A549 (cell line): ENCODE data around the gene HOXC10. TPM values are rescaled to one million over a fixed set of nuclear protein-coding genes. Genes with fewer than 3 reads are reported as not detected.

Experiments used
- ATAC-seq, 2 experiments: fragments of 200-7000 bp in 1 of 2; fragments of >200 bp in 1 of 2; cut with Nextera tagmentation in 1 of 2; cut with Tn5 transposase in 1 of 2; 3 replicates each; pipeline versions ENCODE4 v1.8.0 to v1.9.1; 2018 to 2020; ENCODE audit warnings: mild to moderate bottlenecking in 1 of 2, moderate library complexity in 1 of 2
- CTCF ChIA-PET: fragments of 300-600 bp; sonication (Branson Sonifier 250); formaldehyde crosslinking; extraction: SDS; loops from one replicate; lab custom pipeline; 2021; ENCODE audit warnings: antibody characterized with exemption, inconsistent platforms; lab: Yijun Ruan, JAX
- POLR2A ChIA-PET: fragments of 350-600 bp; formaldehyde crosslinking; extraction: SDS; loops from one replicate; lab custom pipeline; 2021; ENCODE audit warnings: antibody characterized with exemption, inconsistent platforms; lab: Yijun Ruan, JAX
- DNase-seq, 2 experiments: peaks; one replicate each; pipeline versions ENCODE4 v3.0.0 to v3.0.0-alpha.2; 2011 to 2016; ENCODE audit warnings: low read depth in 1 of 2, low spot score in 1 of 2
- FAIRE-seq: peaks from 2 replicates; lab custom pipeline; 2011; peaks lifted over from hg19 to GRCh38; lab: Jason Lieb, UNC
- H3K27ac ChIP-seq, 2 experiments: fragments of >200 bp; sonication (Bioruptor Twin); formaldehyde crosslinking; 3 replicates each; pipeline ENCODE4 v1.5.1; 2016 to 2017
- H3K4me1 ChIP-seq: fragments of >200 bp; sonication (Bioruptor Twin); formaldehyde crosslinking; 3 replicates; pipeline ENCODE4 v1.6.1; 2016
- H3K4me2 ChIP-seq: fragments of >200 bp; sonication (Bioruptor Twin); formaldehyde crosslinking; 3 replicates; pipeline ENCODE4 v1.6.1; 2016
- H3K4me3 ChIP-seq: fragments of >200 bp; sonication (Bioruptor Twin); formaldehyde crosslinking; 3 replicates; pipeline ENCODE4 v1.5.1; 2016
- H3K9me3 ChIP-seq: fragments of >200 bp; sonication (Bioruptor Twin); formaldehyde crosslinking; 3 replicates; pipeline ENCODE4 v1.6.1; 2016
- CEBPB ChIP-seq, 2 experiments: fragments of >200 bp in 1 of 2; sonication (Bioruptor Twin) in 1 of 2; formaldehyde crosslinking in 1 of 2; IDR thresholded peaks; 2 replicates each; pipeline ENCODE4 v1.6.1; 2012 to 2016
- CHD2 ChIP-seq: fragments of 150-350 bp; IDR thresholded peaks from 2 replicates; pipeline ENCODE4 v1.6.1; 2014; ENCODE audit warnings: low read length; ENCODE audit not compliant: partially characterized antibody
- EHMT2 ChIP-seq: fragments of 200-600 bp; sonication (generic); IDR thresholded peaks from 2 replicates; pipeline ENCODE4 v1.6.1; 2016; ENCODE audit warnings: antibody characterized with exemption, low read depth, mild to moderate bottlenecking, moderate library complexity
- ESRRA ChIP-seq: fragments of 150-350 bp; IDR thresholded peaks from 2 replicates; pipeline ENCODE4 v1.6.1; 2014; ENCODE audit warnings: mild to moderate bottlenecking, low read length, borderline replicate concordance
- HOXB13 ChIP-seq: fragments of 250-450 bp; sonication (Bioruptor Pico); IDR thresholded peaks from 2 replicates; pipeline ENCODE4 v1.5.0; 2020; ENCODE audit warnings: low read depth, mild to moderate bottlenecking, moderate library complexity
- HOXB5 ChIP-seq: fragments of 250-450 bp; sonication (Bioruptor Pico); IDR thresholded peaks from 2 replicates; pipeline ENCODE4 v1.5.0; 2020; ENCODE audit warnings: mild to moderate bottlenecking, moderate library complexity
- MAZ ChIP-seq: fragments of 150-350 bp; IDR thresholded peaks from 2 replicates; pipeline ENCODE4 v1.6.1; 2014; ENCODE audit warnings: antibody characterized with exemption, low read depth, low read length, borderline replicate concordance
- NPAS2 ChIP-seq: fragments of 250-450 bp; sonication (Bioruptor Pico); IDR thresholded peaks from 2 replicates; pipeline ENCODE4 v1.8.0; 2022; ENCODE audit warnings: mild to moderate bottlenecking, moderate library complexity, borderline replicate concordance
- NR3C1 ChIP-seq: fragments of >200 bp; sonication (Bioruptor Twin); formaldehyde crosslinking; IDR thresholded peaks from 3 replicates; pipeline ENCODE4 v1.6.1; 2017
- POLR2A ChIP-seq: IDR thresholded peaks from 2 replicates; pipeline ENCODE4 v1.6.1; 2012; ENCODE audit warnings: mild to moderate bottlenecking, low read length
- RAD21 ChIP-seq, 2 experiments: fragments of >200 bp in 1 of 2; sonication (Bioruptor Twin) in 1 of 2; formaldehyde crosslinking in 1 of 2; IDR thresholded peaks in 1 of 2; conservative IDR thresholded peaks in 1 of 2; 2 replicates in 1 of 2; 3 replicates in 1 of 2; pipeline ENCODE4 v1.6.1; 2012 to 2018; ENCODE audit warnings: inconsistent platforms in 1 of 2
- ZC3H11A ChIP-seq: fragments of 450-650 bp; IDR thresholded peaks from 2 replicates; pipeline ENCODE4 v1.6.1; 2014; ENCODE audit warnings: antibody characterized with exemption, mild to moderate bottlenecking
- ZNF302 ChIP-seq: fragments of 250-450 bp; sonication (Bioruptor Pico); IDR thresholded peaks from 2 replicates; pipeline ENCODE4 v1.9.0; 2021; ENCODE audit warnings: inconsistent platforms, mild to moderate bottlenecking, moderate library complexity
- WGBS: methylation state at CpG from one replicate; pipeline ENCODE4 v1.1.6; 2017; ENCODE audit errors: missing lambda C conversion rate; 5-methylcytosine and 5-hydroxymethylcytosine counted together
- polyA plus RNA-seq, 4 experiments: library from polyadenylated mRNA; depleted of rRNA in 3 of 4; stranded (reverse); fragments of >200 nt; fragmentation: RNase III in 1 of 4; extraction: RNeasy Plus Mini Kit Qiagen cat#74134 plus additional on column Dnase treatment in 1 of 4; gene quantifications; 2 replicates in 3 of 4; 3 replicates in 1 of 4; pipeline ENCODE4 v1.2.3, GENCODE V29; 2011 to 2017
- TF ChIP-seq, protein P1 (sequence below): fragments of 150-350 bp; IDR thresholded peaks from 2 replicates; pipeline ENCODE4 v1.6.1; 2014; ENCODE audit warnings: low read depth, mild to moderate bottlenecking, low read length
- TF ChIP-seq, protein P2 (sequence below): fragments of >200 bp; sonication (Bioruptor Twin); formaldehyde crosslinking; IDR thresholded peaks from 3 replicates; pipeline ENCODE4 v1.6.1; 2016
- TF ChIP-seq, protein P3 (sequence below): IDR thresholded peaks from 2 replicates; pipeline ENCODE4 v1.6.1; 2012; ENCODE audit warnings: low read depth, borderline replicate concordance
- TF ChIP-seq, protein P4 (sequence below): fragments of 450-650 bp; IDR thresholded peaks from 2 replicates; pipeline ENCODE4 v1.6.1; 2014; ENCODE audit warnings: antibody characterized with exemption
- TF ChIP-seq, protein P5 (sequence below): fragments of >200 bp; sonication (Bioruptor Twin); formaldehyde crosslinking; IDR thresholded peaks from 3 replicates; pipeline ENCODE4 v1.5.1; 2016
- TF ChIP-seq, protein P6 (sequence below): fragments of 250-450 bp; sonication (Bioruptor Pico); IDR thresholded peaks from 2 replicates; pipeline ENCODE4 v1.5.0; 2021; ENCODE audit warnings: mild to moderate bottlenecking, moderate library complexity, borderline replicate concordance
- TF ChIP-seq, protein P7 (sequence below): fragments of 250-450 bp; sonication (Bioruptor Pico); IDR thresholded peaks from 2 replicates; pipeline ENCODE4 v1.5.0; 2020; ENCODE audit warnings: low read depth, mild to moderate bottlenecking, moderate library complexity

The HOXC10 gene
- polyA plus RNA-seq, 2 of the 4 experiments (the other 2 are of a cell fraction), result 2.9 to 3.2 TPM

DNA sequence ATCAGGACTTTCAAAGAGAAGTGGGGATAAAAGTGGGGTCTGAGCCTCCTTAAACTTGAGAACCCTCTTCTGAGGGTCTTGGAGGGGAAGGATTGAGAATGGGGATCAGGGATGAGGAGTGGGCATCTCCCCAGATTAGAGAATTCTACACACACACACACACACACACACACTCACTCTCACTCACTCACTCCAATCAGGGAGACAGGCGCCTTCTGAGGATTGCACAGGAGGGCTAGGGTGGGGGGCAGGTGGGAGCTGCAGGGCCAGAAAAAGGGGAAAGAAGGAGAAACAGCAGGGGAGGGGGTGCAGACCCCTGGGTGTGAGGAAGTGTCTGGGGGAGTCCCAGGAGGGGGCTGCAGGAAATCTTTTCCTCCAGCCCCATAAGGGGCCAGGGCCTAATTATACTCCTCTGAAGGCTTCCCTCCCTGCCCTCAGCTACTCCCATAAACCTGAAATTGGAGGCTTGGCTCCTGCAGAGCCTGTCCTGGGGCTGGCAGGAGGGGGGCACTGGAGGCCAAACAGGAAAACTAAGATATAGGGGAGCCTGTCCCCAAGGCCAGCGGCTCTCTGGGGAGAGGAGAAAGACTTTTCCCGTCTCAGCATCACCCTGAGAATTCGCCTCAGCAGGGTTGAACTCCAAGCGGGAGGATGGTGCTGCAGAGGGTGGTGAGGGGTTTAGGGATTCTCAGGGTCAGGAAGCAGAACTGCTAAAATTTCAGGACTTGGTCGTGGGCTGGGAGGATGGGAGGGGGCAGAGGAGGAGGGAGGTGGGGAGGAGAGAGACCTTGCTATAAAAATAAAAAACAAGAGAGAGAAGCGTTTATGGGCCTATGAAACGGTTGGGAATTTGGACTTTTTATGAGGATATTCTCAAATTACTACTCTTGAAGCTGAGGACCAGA, 16.6 kb downstream of the HOXC10 start:
- H3K4me3 ChIP-seq, result peak overlapping the region; percentile 83; the same call in 2 of the 3 replicates
- peaks cover 13% of the 10 kb centered on the region for H3K4me1 ChIP-seq
- ATAC-seq (no peak), DNase-seq (no peak), FAIRE-seq (no peak)
- ChIA-PET CTCF (interaction anchor here (0.8 to 28.7 kb wide), 16 partner anchors 10 to 254 kb away, joined by 3 to 1074 read pairs (median 10); partner anchors contain the start of genes HOXC10, HOXC5, HOXC6 and SMUG1), POLR2A (interaction anchor here (2.2 kb wide), 1 partner anchor 16 kb away, joined by 18 read pairs; no protein-coding TSS in a partner anchor)
- H3K27ac ChIP-seq, result peak overlapping the region; percentile 93 to 96; a peak in 5 of 6 replicates
- peak overlapping the region; percentile 87 for H3K4me2 ChIP-seq
- TF ChIP-seq, protein P1, sequence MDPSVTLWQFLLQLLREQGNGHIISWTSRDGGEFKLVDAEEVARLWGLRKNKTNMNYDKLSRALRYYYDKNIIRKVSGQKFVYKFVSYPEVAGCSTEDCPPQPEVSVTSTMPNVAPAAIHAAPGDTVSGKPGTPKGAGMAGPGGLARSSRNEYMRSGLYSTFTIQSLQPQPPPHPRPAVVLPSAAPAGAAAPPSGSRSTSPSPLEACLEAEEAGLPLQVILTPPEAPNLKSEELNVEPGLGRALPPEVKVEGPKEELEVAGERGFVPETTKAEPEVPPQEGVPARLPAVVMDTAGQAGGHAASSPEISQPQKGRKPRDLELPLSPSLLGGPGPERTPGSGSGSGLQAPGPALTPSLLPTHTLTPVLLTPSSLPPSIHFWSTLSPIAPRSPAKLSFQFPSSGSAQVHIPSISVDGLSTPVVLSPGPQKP, result no peak
- TF ChIP-seq RAD21 (conservative IDR thresholded peaks at IDR 0.05 in 1 of 2, IDR thresholded peaks at IDR 0.05 in 1 of 2), result no peak
- TF ChIP-seq, protein P2, sequence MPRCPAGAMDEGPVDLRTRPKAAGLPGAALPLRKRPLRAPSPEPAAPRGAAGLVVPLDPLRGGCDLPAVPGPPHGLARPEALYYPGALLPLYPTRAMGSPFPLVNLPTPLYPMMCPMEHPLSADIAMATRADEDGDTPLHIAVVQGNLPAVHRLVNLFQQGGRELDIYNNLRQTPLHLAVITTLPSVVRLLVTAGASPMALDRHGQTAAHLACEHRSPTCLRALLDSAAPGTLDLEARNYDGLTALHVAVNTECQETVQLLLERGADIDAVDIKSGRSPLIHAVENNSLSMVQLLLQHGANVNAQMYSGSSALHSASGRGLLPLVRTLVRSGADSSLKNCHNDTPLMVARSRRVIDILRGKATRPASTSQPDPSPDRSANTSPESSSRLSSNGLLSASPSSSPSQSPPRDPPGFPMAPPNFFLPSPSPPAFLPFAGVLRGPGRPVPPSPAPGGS, result no peak
- TF ChIP-seq, protein P3, sequence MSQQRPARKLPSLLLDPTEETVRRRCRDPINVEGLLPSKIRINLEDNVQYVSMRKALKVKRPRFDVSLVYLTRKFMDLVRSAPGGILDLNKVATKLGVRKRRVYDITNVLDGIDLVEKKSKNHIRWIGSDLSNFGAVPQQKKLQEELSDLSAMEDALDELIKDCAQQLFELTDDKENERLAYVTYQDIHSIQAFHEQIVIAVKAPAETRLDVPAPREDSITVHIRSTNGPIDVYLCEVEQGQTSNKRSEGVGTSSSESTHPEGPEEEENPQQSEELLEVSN, result no peak
- TF ChIP-seq, protein P4, sequence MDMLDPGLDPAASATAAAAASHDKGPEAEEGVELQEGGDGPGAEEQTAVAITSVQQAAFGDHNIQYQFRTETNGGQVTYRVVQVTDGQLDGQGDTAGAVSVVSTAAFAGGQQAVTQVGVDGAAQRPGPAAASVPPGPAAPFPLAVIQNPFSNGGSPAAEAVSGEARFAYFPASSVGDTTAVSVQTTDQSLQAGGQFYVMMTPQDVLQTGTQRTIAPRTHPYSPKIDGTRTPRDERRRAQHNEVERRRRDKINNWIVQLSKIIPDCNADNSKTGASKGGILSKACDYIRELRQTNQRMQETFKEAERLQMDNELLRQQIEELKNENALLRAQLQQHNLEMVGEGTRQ, result no peak
- no peak for TF ChIP-seq EHMT2
- no peak for TF ChIP-seq CEBPB (IDR thresholded peaks at IDR 0.05)
- no peak for TF ChIP-seq NR3C1
- TF ChIP-seq, protein P5, sequence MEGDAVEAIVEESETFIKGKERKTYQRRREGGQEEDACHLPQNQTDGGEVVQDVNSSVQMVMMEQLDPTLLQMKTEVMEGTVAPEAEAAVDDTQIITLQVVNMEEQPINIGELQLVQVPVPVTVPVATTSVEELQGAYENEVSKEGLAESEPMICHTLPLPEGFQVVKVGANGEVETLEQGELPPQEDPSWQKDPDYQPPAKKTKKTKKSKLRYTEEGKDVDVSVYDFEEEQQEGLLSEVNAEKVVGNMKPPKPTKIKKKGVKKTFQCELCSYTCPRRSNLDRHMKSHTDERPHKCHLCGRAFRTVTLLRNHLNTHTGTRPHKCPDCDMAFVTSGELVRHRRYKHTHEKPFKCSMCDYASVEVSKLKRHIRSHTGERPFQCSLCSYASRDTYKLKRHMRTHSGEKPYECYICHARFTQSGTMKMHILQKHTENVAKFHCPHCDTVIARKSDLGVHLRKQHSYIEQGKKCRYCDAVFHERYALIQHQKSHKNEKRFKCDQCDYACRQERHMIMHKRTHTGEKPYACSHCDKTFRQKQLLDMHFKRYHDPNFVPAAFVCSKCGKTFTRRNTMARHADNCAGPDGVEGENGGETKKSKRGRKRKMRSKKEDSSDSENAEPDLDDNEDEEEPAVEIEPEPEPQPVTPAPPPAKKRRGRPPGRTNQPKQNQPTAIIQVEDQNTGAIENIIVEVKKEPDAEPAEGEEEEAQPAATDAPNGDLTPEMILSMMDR, result no peak
- TF ChIP-seq HOXB5 (CRISPR knock-in tag), result no peak
- TF ChIP-seq MAZ, result no peak
- no peak for TF ChIP-seq NPAS2 (CRISPR knock-in tag)
- no peak for TF ChIP-seq CHD2
- TF ChIP-seq, protein P6, sequence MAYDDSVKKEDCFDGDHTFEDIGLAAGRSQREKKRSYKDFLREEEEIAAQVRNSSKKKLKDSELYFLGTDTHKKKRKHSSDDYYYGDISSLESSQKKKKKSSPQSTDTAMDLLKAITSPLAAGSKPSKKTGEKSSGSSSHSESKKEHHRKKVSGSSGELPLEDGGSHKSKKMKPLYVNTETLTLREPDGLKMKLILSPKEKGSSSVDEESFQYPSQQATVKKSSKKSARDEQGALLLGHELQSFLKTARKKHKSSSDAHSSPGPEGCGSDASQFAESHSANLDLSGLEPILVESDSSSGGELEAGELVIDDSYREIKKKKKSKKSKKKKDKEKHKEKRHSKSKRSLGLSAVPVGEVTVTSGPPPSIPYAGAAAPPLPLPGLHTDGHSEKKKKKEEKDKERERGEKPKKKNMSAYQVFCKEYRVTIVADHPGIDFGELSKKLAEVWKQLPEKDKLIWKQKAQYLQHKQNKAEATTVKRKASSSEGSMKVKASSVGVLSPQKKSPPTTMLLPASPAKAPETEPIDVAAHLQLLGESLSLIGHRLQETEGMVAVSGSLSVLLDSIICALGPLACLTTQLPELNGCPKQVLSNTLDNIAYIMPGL (CRISPR knock-in tag), result no peak
- no peak for TF ChIP-seq ZC3H11A
- no peak for TF ChIP-seq POLR2A
- TF ChIP-seq ESRRA, result no peak
- no peak for TF ChIP-seq ZNF302 (CRISPR knock-in tag)
- TF ChIP-seq, protein P7, sequence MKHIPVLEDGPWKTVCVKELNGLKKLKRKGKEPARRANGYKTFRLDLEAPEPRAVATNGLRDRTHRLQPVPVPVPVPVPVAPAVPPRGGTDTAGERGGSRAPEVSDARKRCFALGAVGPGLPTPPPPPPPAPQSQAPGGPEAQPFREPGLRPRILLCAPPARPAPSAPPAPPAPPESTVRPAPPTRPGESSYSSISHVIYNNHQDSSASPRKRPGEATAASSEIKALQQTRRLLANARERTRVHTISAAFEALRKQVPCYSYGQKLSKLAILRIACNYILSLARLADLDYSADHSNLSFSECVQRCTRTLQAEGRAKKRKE (CRISPR knock-in tag), result no peak
- TF ChIP-seq HOXB13, result no peak
- WGBS, result 88% methylated on average over 8 of the region's 8 CpGs
- H3K9me3 ChIP-seq, result no peaks in the 10 kb centered on the region
